GM18951 (cell line): Measurements from ENCODE around the gene EP400.
"Not testable (repeated sequence)": the region's sequence is repeated elsewhere in the genome, so short reads cannot be mapped to it uniquely, and the experiment has no call there.

Source experiments
- POLR2A ChIP-seq: IDR thresholded peaks from 4 replicates; pipeline ENCODE4 v1.6.1; 2011; ENCODE audit warnings: mild to moderate bottlenecking; ENCODE audit not compliant: insufficient read length, insufficient read depth; ENCODE audit errors: extremely low read depth
- in situ Hi-C: fragments of 300-500 bp; cut with MboI; formaldehyde crosslinking; loops from one replicate; pipeline ENCODE4 v1.12.0; 2022; ENCODE audit warnings: low sequenced_read_pairs, mixed read lengths, inconsistent platforms; ENCODE audit not compliant: unreplicated experiment

EP400 gene

DNA sequence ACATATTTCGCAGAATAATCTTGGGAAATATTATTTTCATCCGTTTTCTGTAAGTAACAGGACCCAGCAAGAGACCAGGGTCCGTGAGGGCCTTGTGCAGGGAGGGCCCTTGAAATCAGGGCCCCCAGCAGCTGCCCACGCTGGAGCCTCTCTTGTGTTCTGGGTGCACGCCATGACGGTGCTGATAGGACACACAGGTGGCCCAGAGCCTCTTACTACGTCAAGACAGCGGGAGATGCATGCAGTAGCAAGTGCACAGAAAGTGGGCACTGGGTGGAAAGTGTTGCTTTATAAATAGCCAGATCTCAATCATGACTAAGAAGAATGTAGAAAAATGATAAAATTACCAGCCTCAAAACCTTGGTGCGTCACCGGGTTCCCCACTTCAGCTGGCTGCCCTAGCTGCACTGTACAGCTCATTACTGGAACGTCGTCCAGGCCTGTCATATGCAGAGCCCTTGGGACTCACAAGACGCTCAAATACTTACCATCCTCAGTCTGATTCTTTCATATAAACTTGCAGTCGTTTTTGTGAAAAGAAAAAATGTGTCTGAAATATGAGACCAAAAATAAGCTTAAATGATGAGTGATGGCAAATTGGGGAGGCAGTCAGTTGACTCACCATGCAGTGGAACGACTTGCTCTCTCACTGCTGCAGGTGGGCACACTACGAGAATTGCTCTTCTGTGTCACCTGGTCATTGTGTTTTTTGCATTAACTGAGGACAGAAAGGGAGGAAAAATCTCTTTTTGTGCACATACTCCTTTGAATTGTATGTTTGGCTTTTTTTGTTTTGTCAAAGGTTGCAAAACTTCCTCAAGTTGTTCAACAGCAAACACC, 126.2 kb downstream of the EP400 start:
- no peak for TF ChIP-seq POLR2A
- in situ Hi-C loops: no loop called here

DNA sequence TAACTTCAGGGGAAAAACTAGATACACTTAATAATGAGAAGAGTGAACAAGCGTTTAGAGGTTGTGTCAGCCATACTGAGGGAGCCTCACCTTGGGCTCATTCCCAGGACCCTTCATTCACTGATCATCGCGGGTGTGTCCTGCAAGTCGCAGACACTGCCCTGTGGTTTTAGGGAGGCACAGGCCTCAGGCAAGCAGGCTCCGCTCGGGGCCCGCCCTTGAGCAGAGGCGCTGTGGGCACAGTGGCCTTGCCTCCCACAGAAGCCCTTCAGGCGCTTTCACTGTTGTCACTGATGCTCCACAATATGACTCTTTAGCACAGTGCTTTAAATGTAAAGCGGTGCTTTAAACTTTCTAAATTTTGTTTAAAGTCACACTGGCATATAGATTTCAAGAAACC, 127.0 kb downstream of the EP400 start:
- TF ChIP-seq POLR2A: no peak
- in situ Hi-C loops: no loop called here

DNA sequence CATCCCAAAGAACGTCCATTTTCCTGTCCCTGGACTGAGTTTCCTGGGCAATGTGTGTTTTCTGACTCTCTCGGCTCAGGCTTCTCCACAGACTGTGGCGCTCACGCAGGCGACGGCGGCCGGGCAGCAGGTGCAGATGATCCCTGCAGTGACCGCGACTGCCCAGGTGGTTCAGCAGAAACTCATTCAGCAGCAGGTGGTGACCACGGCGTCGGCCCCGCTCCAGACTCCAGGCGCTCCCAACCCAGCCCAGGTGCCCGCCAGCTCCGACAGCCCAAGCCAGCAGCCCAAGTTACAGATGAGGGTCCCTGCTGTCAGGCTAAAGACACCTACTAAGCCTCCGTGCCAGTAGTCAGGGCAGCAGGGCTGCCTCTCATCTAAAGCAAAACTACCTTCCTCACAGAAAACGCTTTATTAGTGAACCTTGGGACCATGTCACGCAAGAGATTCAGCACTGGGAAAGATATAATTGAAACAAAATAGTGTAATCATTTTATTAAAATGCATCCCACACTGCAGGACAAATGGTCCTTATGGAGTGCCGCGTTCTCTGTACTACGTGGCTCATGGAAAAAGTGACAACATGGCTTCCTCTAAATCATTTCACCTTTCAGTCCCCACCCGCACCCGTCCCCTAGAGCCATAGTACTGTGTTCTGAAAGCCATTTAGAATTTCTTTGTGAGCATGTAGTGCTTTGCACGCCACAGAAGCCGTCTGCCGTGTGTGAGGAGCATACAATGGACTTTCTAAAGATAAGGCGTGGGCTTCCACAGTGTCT, 127.8 kb downstream of the EP400 start:
- no peak for TF ChIP-seq POLR2A
- in situ Hi-C loops: no loop called here

DNA sequence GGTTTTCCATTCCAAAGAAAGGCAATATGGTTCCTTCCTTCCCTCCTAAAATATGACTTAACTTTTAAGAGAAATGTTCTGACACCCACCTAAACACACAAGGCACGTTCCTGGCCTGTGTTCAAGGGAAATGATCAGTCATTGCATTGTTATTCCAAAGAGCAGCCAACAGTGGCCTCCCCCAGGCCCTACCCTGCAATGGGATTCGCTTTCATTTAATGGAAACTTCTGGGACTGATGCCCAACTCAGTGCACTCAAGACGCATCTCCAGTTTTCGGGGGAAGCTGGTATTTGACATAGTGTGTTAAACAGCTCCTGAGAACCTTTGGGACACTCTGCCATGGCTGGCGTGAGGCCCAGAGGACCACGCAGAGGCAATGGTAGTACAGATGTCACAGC, 128.4 kb downstream of the EP400 start:
- in situ Hi-C loops: no loop called here
- no peak for TF ChIP-seq POLR2A

DNA sequence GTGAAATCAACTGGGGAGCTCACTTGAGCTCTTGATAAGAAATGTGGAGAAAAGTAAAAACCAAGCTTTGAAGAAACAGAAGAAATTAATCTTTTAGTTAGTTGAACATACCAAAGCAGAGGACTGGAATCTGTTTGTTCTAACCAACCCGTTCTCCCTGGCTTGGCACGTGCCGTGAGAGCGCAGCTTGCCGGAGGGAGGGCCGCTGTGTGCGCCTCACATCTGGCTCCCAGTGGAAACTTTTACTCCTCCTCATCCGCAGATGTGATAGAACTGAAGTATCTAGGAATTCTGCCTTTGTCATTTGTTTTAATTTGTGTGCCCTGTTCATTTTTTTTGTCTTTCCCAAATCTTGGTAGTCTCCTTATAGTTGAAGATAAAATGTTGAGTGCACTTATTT, 129.5 kb downstream of the EP400 start:
- TF ChIP-seq POLR2A: no peak
- in situ Hi-C loops: no loop called here

DNA sequence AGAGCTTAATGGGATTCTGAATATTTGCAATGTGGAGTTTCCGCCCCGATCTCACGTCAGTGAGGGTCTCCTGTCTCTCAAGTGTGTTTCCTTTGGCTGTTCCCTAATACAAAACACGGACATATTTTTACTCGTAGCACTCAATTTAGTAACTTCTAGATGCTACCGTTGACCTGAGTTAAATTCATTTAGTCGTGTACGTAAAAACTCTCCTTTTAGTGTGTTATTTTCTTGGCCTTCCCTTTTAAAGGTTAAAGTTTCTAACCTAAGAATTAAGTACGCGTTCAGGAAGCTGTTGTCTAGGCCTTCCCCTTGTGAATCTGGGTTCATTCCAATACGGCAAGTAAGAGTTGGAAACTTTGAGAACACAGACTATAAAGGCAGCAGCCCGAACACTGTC, 130.0 kb downstream of the EP400 start:
- in situ Hi-C loops: no loop called here
- TF ChIP-seq POLR2A: no peak

DNA sequence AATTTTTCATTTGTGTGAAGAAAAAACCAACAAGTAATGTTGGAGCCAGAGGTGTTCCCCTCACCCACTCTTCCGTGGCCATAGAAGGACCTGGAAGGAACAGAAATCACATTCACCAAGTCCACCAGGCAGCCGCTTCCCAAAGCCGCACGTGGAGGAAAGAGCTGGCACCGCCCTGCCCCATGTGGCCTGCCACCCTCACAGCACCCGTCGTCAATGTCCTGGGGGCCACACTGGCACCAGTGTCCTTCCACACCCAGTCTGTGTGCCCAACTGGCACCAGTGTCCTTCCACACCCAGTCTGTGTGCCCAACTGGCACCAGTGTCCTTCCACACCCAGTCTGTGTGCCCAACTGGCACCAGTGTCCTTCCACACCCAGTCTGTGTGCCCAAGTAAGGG, 130.8 kb downstream of the EP400 start:
- in situ Hi-C loops: not testable (repeated sequence)

DNA sequence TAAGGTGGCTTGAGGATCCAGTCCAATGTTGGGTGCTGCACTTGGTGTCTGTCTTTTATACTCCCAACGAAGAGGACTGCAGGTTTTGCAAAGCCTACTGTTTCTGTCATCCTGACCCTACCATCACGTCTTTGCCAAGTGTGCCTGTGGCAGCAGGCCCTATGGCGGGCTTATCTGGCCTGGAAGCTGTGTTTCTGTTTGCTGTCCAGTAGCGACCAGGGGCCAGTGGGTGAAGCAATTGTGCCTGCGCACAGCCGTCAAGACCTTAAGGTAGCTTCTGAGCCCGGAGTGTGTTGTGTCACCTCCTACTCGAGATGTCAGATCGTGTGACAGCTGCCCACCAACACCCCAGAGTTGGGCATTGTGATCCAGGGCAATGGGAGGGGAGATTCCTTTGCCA, 131.7 kb downstream of the EP400 start:
- in situ Hi-C loops: no loop called here
- no peak for TF ChIP-seq POLR2A

DNA sequence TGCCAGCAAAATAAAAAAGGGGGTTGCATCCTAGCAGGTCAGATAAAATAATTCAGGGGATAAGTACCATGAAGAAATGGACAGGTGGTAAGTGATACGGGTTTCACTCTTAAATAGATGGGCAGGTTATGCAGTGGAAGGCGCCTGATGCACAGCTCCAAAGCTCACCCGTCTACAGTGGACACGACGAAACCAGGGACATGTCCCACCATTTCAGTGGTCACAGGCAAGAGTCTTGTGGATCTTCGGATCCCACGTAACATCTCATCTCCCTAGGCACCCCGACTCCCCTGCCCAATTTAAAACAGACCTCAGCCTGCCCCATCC, 133.8 kb downstream of the EP400 start:
- no peak for TF ChIP-seq POLR2A
- in situ Hi-C loops: no loop called here

DNA sequence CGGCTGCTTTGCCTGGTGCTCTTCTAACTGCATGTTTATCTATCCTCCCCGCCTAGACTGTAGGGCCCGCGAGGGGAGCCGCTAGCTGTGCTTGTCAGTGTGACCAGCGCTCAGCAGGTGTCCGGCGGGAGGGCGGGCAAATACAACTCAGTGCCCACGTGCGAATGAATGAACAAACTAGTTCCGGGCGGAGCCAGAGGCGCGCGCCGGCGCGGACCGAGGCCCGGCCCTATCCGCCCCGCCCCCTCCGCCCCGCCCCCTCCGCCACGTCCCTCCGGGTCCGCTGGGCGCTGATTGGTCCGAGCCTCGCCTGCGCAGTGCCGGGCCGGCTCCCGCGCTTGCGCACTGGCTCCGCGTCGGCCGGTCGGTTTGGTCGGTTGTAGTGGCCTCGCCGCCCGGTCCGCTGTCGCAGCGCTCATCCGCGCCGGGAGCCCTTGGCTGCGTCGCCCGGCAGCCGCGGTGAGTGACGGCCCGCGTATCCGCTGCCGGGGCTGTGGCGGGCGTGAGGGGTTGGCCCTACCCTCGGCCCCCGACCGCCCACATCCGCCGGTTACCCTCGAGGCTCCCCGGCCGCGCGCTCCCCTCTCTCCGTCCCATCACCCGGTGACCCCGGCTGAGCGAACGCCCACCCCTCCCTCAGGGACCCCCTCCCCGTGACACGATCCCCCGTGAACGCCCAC, 134.3 kb downstream of the EP400 start:
- TF ChIP-seq POLR2A: peak; percentile 97
- in situ Hi-C loops: no loop called here

DNA sequence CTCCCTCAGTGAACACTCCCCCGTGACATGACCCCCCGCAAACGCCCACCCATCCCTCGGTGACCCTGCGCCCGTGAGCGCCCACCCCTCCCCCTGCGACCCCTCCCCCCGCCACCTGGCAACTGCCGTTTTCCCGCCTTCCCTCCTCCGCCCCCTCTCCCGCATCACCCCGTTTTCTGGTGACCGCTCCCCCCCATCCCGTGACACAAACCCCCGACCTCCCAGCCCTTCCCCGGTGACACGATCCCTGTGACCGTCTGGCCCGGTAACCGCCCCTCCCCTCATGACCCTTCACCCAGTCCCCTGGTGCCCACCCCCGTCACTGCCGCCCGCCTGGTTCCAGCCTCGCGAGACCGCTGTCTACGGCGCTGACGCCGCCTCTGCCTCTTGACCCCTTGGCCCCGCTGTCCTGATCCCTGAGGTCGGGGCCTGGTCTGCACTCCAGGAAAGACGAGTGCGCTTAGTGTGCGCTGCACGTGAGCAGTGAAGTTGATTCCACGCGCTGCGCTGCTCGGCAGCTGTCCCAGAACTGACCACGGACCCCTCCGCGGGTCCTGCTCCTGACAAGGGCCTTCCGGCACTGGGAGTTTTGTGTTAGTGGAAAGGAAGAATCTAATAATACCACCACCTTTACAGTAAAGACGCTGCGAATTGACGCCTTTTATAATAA, 135.0 kb downstream of the EP400 start:
- TF ChIP-seq POLR2A: peak; percentile 42
- in situ Hi-C loops: no loop called here

DNA sequence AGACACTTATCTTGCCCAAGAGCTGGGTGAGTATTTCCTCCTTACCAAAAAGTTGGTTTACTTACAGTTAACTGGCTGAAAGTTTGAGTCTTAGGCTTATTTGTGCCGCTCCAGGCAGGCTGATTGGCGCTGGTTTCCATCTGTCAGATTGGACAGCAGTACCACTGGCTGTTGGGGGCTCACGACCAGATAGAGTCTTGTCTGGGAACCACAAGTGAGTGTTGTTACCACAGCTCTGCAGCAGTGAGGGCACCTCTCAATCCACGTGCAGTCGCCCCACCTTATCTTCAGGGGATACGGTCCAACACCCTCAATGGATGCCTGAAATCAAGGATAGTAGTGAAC, 135.5 kb downstream of the EP400 start:
- in situ Hi-C loops: no loop called here
- TF ChIP-seq POLR2A: no peak

DNA sequence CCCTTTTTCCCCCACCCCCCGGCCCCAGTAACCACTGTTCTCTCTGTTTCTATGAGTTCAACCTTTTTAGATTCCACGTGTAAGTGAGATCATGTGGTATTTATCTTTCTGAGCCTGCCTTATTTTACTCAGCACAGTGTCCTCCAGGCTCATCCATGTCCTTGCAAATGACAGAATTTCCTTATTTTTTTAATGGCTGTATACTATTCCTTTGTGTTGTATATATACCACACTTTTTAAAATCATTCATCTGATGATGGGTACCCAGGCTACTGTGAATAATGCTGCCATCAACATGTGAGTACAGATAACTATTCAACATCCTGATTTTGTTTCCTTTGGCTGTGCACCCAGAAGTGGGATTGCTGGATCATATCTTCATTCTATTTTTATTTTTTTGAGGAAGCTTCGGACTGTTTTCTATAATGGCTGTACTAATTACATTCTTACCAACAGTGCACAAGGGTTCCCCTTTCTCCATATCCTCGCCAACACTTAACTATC, 139.7 kb downstream of the EP400 start:
- TF ChIP-seq POLR2A: no peak
- in situ Hi-C loops: no loop called here
